Trophoblast cell (in vitro differentiated cells and primary cell): Measurements from ENCODE around the gene SLC25A25.
A peak's percentile ranks its signal among the peaks of the same experiment; 100 is the strongest.

Experiments used
- DNase-seq, 2 donors: peaks; one replicate each; pipeline ENCODE4 v3.0.0-alpha.2; 2016
- H2AFZ ChIP-seq: 2 replicates; pipeline ENCODE4 v1.6.1; 2013; ENCODE audit warnings: low read length, moderate library complexity, mild to moderate bottlenecking; ENCODE audit not compliant: insufficient read depth, poor library complexity
- H2AK5ac ChIP-seq: 2 replicates; pipeline ENCODE4 v1.6.1; 2013; ENCODE audit warnings: mild to moderate bottlenecking, low read length
- H2BK120ac ChIP-seq: 2 replicates; pipeline ENCODE4 v1.6.1; 2013; ENCODE audit warnings: low read length, mild to moderate bottlenecking, moderate library complexity; ENCODE audit not compliant: insufficient read depth, poor library complexity
- H2BK12ac ChIP-seq: 2 replicates; pipeline ENCODE4 v1.6.1; 2013; ENCODE audit warnings: mild to moderate bottlenecking, low read length, moderate library complexity
- H2BK5ac ChIP-seq: 2 replicates; pipeline ENCODE4 v1.6.1; 2013; ENCODE audit warnings: low read length, low read depth, moderate library complexity, mild to moderate bottlenecking; ENCODE audit not compliant: poor library complexity
- H3K14ac ChIP-seq: 2 replicates; pipeline ENCODE4 v1.6.1; 2013; ENCODE audit warnings: mild to moderate bottlenecking, low read length
- H3K18ac ChIP-seq: 2 replicates; pipeline ENCODE4 v1.6.1; 2013; ENCODE audit warnings: mild to moderate bottlenecking, low read length
- H3K23ac ChIP-seq: 2 replicates; pipeline ENCODE4 v1.6.1; 2013; ENCODE audit warnings: low read length
- H3K27ac ChIP-seq: 2 replicates; pipeline ENCODE4 v1.5.1; 2013; ENCODE audit warnings: low read depth, mild to moderate bottlenecking, inconsistent platforms, low read length, moderate library complexity
- H3K27me3 ChIP-seq: 2 replicates; pipeline ENCODE4 v1.6.1; 2013; ENCODE audit warnings: inconsistent platforms, mild to moderate bottlenecking, low read length, moderate library complexity; ENCODE audit not compliant: insufficient read depth
- H3K36me3 ChIP-seq, 2 experiments: 1 replicate in 1 of 2; 2 replicates in 1 of 2; pipeline ENCODE4 v1.6.1; 2013; ENCODE audit warnings: low read length in 2 of 2, mild to moderate bottlenecking in 2 of 2, moderate library complexity in 1 of 2; ENCODE audit not compliant: insufficient read depth in 2 of 2, control insufficient read depth in 1 of 2
- H3K4ac ChIP-seq: 2 replicates; pipeline ENCODE4 v1.6.1; 2013; ENCODE audit warnings: low read depth, mild to moderate bottlenecking, low read length, moderate library complexity
- H3K4me1 ChIP-seq, 2 experiments: 1 replicate in 1 of 2; 2 replicates in 1 of 2; pipeline ENCODE4 v1.6.1; 2013; ENCODE audit warnings: low read length in 2 of 2, mild to moderate bottlenecking in 2 of 2, moderate library complexity in 1 of 2; ENCODE audit not compliant: insufficient read depth in 2 of 2, control insufficient read depth in 1 of 2
- H3K4me2 ChIP-seq: 2 replicates; pipeline ENCODE4 v1.6.1; 2013; ENCODE audit warnings: inconsistent platforms, mild to moderate bottlenecking, low read length, moderate library complexity
- H3K4me3 ChIP-seq: 2 replicates; pipeline ENCODE4 v1.5.1; 2013; ENCODE audit warnings: mild to moderate bottlenecking, low read depth, low read length, inconsistent platforms
- H3K79me1 ChIP-seq: one replicate; pipeline ENCODE4 v1.6.1; 2013; ENCODE audit warnings: low read length
- H3K79me2 ChIP-seq: 2 replicates; pipeline ENCODE4 v1.6.1; 2013; ENCODE audit warnings: low read length, mild to moderate bottlenecking; ENCODE audit not compliant: control insufficient read depth, insufficient read depth, poor library complexity
- H3K9ac ChIP-seq: 2 replicates; pipeline ENCODE4 v1.6.1; 2013; ENCODE audit warnings: mild to moderate bottlenecking, low read length
- H3K9me3 ChIP-seq: 2 replicates; pipeline ENCODE4 v1.6.1; 2013; ENCODE audit warnings: low read depth, mild to moderate bottlenecking, control low read depth, inconsistent platforms, low read length; ENCODE audit not compliant: insufficient read depth
- H4K12ac ChIP-seq: 2 replicates; pipeline ENCODE4 v1.6.1; 2013; ENCODE audit warnings: low read depth, mild to moderate bottlenecking, low read length, moderate library complexity
- H4K8ac ChIP-seq: 2 replicates; pipeline ENCODE4 v1.6.1; 2013; ENCODE audit warnings: low read depth, mild to moderate bottlenecking, low read length, moderate library complexity
- H4K91ac ChIP-seq: one replicate; pipeline ENCODE4 v1.6.1; 2013; ENCODE audit warnings: low read depth, mild to moderate bottlenecking, low read length, moderate library complexity
- WGBS: extraction: QIAGEN DNeasy Blood & Tissue Kit; methylation state at CpG from one replicate; pipeline ENCODE4 v1.1.7; 2013; ENCODE audit warnings: missing lambda C conversion rate; ENCODE audit not compliant: insufficient read length, insufficient coverage; ENCODE audit errors: extremely low coverage; 5-methylcytosine and 5-hydroxymethylcytosine counted together

SLC25A25 gene

GRCh38 chr9:128092199-128092977, 24.4 kb downstream of the SLC25A25 start:
- Histone ChIP-seq H2AK5ac (no peak overlapping the region), H2BK12ac (no peak overlapping the region), H4K12ac (no peak overlapping the region), H3K79me2 (no peaks in the 10 kb centered on the region), H3K14ac (no peak overlapping the region), H3K27ac (no peak overlapping the region), H4K91ac (no peak overlapping the region), H3K36me3 (no peaks in the 10 kb centered on the region), H3K9me3 (no peaks in the 10 kb centered on the region), H3K4me2 (no peak overlapping the region), H3K23ac (no peak overlapping the region), H4K8ac (no peak overlapping the region), H3K79me1 (peaks cover under 1% of the 10 kb centered on the region), H2BK5ac (no peak overlapping the region), H2BK120ac (no peak overlapping the region), H3K18ac (no peak overlapping the region), H3K27me3 (no peaks in the 10 kb centered on the region), H3K9ac (no peak overlapping the region), H2AFZ (no peak overlapping the region), H3K4me1 (peaks cover 9 to 12% of the 10 kb centered on the region in 2 experiments), H3K4ac (no peak overlapping the region), H3K4me3 (no peak overlapping the region)
- no peak for DNase-seq
- no CpG with 5 or more reads among the region's 16 CpGs for WGBS

DNA sequence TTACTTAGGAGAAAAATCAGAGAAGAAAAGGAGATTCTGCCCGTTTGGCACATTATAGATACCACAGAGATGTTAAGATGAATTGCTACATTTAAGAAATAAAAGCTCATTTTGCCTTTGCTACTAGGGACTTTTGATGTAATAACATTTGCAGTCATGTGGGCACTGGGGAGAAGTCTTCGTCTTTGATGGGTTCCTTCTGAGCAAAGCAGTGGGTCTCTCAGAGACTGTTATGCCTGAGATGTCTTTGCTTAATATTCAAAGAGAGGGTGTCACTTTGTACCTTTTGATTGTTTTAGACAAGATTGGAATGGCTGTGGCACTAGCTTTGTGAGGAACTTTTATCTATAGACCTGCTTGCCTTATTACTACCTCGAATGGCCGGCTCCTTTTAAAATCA, 25.0 kb downstream of the SLC25A25 start:
- H2BK12ac ChIP-seq: no peak overlapping the region
- no peaks in the 10 kb centered on the region for H3K27me3 ChIP-seq
- H3K4me3 ChIP-seq: no peak overlapping the region
- no peak for DNase-seq
- H2AFZ ChIP-seq: no peak overlapping the region
- H3K79me2 ChIP-seq: peaks cover 2% of the 10 kb centered on the region
- H4K8ac ChIP-seq: no peak overlapping the region
- no peak overlapping the region for H3K23ac ChIP-seq
- no peaks in the 10 kb centered on the region for H3K36me3 ChIP-seq
- no peak overlapping the region for H3K18ac ChIP-seq
- no peak overlapping the region for H4K91ac ChIP-seq
- H3K9ac ChIP-seq: no peak overlapping the region
- no peak overlapping the region for H3K4me2 ChIP-seq
- peaks cover 7% of the 10 kb centered on the region for H3K79me1 ChIP-seq
- H2BK120ac ChIP-seq: no peak overlapping the region
- H3K4me1 ChIP-seq: peaks cover 15 to 17% of the 10 kb centered on the region in 2 experiments
- no peak overlapping the region for H3K14ac ChIP-seq
- H2AK5ac ChIP-seq: no peak overlapping the region
- no CpG with 5 or more reads among the region's 4 CpGs for WGBS
- H2BK5ac ChIP-seq: no peak overlapping the region
- no peak overlapping the region for H4K12ac ChIP-seq
- H3K9me3 ChIP-seq: no peaks in the 10 kb centered on the region
- H3K4ac ChIP-seq: no peak overlapping the region
- H3K27ac ChIP-seq: no peak overlapping the region

DNA sequence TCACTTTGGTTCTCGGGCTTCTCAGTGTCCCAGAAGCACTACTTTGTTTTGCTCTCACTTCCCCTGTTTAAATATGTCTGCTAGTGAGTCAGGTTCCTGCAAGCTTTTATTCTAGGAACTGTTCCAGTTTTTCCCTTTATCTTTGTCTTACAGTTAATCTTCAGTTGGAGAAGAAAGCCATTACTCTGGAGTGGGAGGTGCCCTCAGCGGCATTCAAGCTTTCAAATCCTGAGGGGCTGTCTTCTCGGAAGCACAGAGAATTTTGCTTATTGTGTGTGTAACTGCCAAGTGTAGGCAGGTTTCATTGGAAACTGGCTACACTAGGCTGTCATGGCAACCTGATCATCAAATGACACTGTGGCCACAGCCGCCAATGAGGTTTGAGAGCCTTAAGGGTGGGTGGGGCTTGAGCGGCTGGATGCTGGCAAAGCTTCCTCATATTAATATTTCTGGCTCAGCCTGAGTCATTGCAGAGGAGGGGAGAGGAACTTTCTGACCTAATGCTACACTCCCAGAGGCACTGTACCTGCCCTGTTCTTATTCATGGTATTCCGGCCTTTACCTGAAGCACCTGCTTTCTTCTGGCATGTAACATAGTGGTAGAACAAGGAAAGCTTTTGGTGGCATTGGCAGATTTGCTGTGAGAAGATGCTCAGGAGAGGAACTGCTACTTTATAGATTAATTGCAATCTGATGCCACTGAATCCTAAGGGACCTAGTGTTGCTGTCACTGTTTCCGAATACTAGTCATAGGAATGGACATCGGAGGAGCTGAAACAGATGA, 26.3 kb downstream of the SLC25A25 start:
- Histone ChIP-seq H2BK5ac (no peak overlapping the region), H3K79me2 (peaks cover 9% of the 10 kb centered on the region), H4K8ac (no peak overlapping the region), H3K9ac (no peak overlapping the region), H4K91ac (no peak overlapping the region), H3K23ac (no peak overlapping the region), H3K4me1 (peaks cover 18 to 19% of the 10 kb centered on the region in 2 experiments), H3K27ac (no peak overlapping the region), H3K9me3 (no peaks in the 10 kb centered on the region), H3K4me2 (no peak overlapping the region), H3K14ac (no peak overlapping the region), H3K4ac (no peak overlapping the region), H2BK12ac (no peak overlapping the region), H3K36me3 (no peaks in the 10 kb centered on the region), H2BK120ac (no peak overlapping the region), H3K4me3 (no peak overlapping the region), H4K12ac (no peak overlapping the region), H2AK5ac (no peak overlapping the region), H3K79me1 (peaks cover 17% of the 10 kb centered on the region), H2AFZ (no peak overlapping the region), H3K18ac (no peak overlapping the region), H3K27me3 (no peaks in the 10 kb centered on the region)
- WGBS: no CpG with 5 or more reads among the region's 8 CpGs
- peak; percentile 99 for DNase-seq

- Histone ChIP-seq H2AFZ (no peak overlapping the region), H3K27ac (no peak overlapping the region), H2BK120ac (no peak overlapping the region), H2AK5ac (no peak overlapping the region), H3K14ac (no peak overlapping the region), H3K79me2 (peaks cover 9% of the 10 kb centered on the region), H3K79me1 (peaks cover 18% of the 10 kb centered on the region), H3K36me3 (no peaks in the 10 kb centered on the region), H3K9me3 (no peaks in the 10 kb centered on the region), H3K4ac (no peak overlapping the region), H3K4me1 (peaks cover 25 to 26% of the 10 kb centered on the region in 2 experiments), H4K12ac (no peak overlapping the region), H2BK5ac (no peak overlapping the region), H3K9ac (no peak overlapping the region), H4K8ac (no peak overlapping the region), H3K4me3 (no peak overlapping the region), H3K4me2 (no peak overlapping the region), H2BK12ac (no peak overlapping the region), H3K18ac (no peak overlapping the region), H3K27me3 (no peaks in the 10 kb centered on the region), H3K23ac (no peak overlapping the region), H4K91ac (no peak overlapping the region)
- no CpG with 5 or more reads among the region's 11 CpGs for WGBS
- DNase-seq: no peak
These were observed 27.0 kb downstream of the SLC25A25 start for GRCh38 chr9:128094950-128095544.
